HCT116 (cell line): ENCODE results near the gene HOXA13.

ENCODE experiments used
- CTCF ChIP-seq, 3 experiments: fragments of 200-600 bp in 1 of 3; sonication (generic) in 1 of 3; IDR thresholded peaks in 2 of 3; conservative IDR thresholded peaks in 1 of 3; 2 replicates each; pipeline ENCODE4 v1.5.1; 2012 to 2017; ENCODE audit warnings: low read depth in 2 of 3, low read length in 2 of 3, antibody characterized with exemption in 1 of 3, borderline replicate concordance in 1 of 3, control low read depth in 1 of 3, mild to moderate bottlenecking in 1 of 3, mixed read lengths in 1 of 3, mixed run types in 1 of 3, moderate library complexity in 1 of 3; ENCODE audit not compliant: insufficient read depth in 1 of 3
- ELF1 ChIP-seq: IDR thresholded peaks from 2 replicates; pipeline ENCODE4 v1.6.1; 2012; ENCODE audit warnings: low read depth, borderline replicate concordance
- EZH2 ChIP-seq: fragments of 200-600 bp; sonication (generic); IDR thresholded peaks from 2 replicates; pipeline ENCODE4 v1.6.1; 2017; ENCODE audit warnings: antibody characterized with exemption, mixed run types
- EZH2phosphoT487 ChIP-seq: fragments of 200-600 bp; IDR thresholded peaks from 2 replicates; pipeline ENCODE4 v1.6.1; 2018; ENCODE audit warnings: antibody characterized with exemption, borderline replicate concordance
- MAX ChIP-seq: IDR thresholded peaks from 2 replicates; pipeline ENCODE4 v1.6.1; 2012
- POLR2A ChIP-seq: IDR thresholded peaks from 2 replicates; pipeline ENCODE4 v1.7.0; 2011; ENCODE audit warnings: borderline replicate concordance; ENCODE audit not compliant: insufficient read depth, insufficient read length; ENCODE audit errors: extremely low read depth
- POLR2AphosphoS5 ChIP-seq: IDR thresholded peaks from 2 replicates; pipeline ENCODE4 v1.6.1; 2011; ENCODE audit warnings: mild to moderate bottlenecking, low read depth, low read length, moderate library complexity
- SIN3A ChIP-seq: IDR thresholded peaks from 2 replicates; pipeline ENCODE4 v1.6.1; 2012; ENCODE audit warnings: low read depth
- ZBTB33 ChIP-seq: IDR thresholded peaks from 2 replicates; pipeline ENCODE4 v1.6.1; 2011; ENCODE audit warnings: mild to moderate bottlenecking, low read length, moderate library complexity; ENCODE audit not compliant: insufficient replicate concordance; ENCODE audit errors: extremely low read depth

- TF ChIP-seq CTCF (IDR thresholded peaks at IDR 0.05 in 2 of 3, conservative IDR thresholded peaks at IDR 0.05 in 1 of 3; ENCODE audit: borderline replicate concordance in 1 of 3, insufficient read depth in 1 of 3, low read depth in 2 of 3, low read length in 2 of 3): peak; percentile 62 to 87 (median 79)
- no peak for TF ChIP-seq MAX
- no peak for TF ChIP-seq POLR2AphosphoS5
- no peak for TF ChIP-seq POLR2A
- no peak for TF ChIP-seq EZH2phosphoT487
- TF ChIP-seq ELF1: no peak
- TF ChIP-seq SIN3A: no peak
- TF ChIP-seq EZH2: no peak
- TF ChIP-seq ZBTB33: no peak
Observed at GRCh38 chr7:27196287-27196767, 3.6 kb downstream of the HOXA13 start.
